B cell (primary cell): ENCODE results near the gene CCDC30.

Experiments used
- EZH2 ChIP-seq: IDR thresholded peaks from 2 replicates; pipeline ENCODE4 v1.6.1; 2012; ENCODE audit warnings: borderline replicate concordance, low read depth, mild to moderate bottlenecking, moderate library complexity, low read length; ENCODE audit not compliant: insufficient read depth, poor library complexity, severe bottlenecking
- TF ChIP-seq, protein P1 (sequence below): fragments of 200-600 bp; IDR thresholded peaks from one replicate; pipeline ENCODE4 v1.8.0; 2022; ENCODE audit warnings: antibody characterized with exemption, mild to moderate bottlenecking

DNA sequence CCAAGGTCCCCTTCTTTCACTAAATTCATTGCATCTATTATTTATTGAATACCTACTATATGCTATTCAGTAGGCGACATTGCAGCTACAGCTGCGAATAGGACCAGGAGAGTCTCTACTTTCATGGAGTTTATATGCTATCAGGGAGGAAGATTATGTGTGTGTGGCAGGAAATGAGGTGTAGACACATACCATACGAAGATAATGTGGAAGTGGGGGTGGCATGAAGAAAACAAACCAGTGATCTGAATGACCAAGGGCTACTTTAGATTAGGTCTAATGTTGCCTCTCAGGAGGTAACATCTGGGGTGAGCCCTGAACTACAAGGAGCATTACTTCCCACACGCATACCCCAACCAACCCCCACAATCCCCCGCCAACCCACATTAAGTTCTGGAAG lies 194.1 kb downstream of the CCDC30 start:
- TF ChIP-seq, protein P1, sequence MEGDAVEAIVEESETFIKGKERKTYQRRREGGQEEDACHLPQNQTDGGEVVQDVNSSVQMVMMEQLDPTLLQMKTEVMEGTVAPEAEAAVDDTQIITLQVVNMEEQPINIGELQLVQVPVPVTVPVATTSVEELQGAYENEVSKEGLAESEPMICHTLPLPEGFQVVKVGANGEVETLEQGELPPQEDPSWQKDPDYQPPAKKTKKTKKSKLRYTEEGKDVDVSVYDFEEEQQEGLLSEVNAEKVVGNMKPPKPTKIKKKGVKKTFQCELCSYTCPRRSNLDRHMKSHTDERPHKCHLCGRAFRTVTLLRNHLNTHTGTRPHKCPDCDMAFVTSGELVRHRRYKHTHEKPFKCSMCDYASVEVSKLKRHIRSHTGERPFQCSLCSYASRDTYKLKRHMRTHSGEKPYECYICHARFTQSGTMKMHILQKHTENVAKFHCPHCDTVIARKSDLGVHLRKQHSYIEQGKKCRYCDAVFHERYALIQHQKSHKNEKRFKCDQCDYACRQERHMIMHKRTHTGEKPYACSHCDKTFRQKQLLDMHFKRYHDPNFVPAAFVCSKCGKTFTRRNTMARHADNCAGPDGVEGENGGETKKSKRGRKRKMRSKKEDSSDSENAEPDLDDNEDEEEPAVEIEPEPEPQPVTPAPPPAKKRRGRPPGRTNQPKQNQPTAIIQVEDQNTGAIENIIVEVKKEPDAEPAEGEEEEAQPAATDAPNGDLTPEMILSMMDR: no peak
- TF ChIP-seq EZH2: no peak
